ENCODE results near the gene ZC2HC1B. TPM values are rescaled to one million over a fixed set of nuclear protein-coding genes. Genes with fewer than 3 reads are reported as not detected.

Gene ZC2HC1B
- polyA plus RNA-seq, 3 donors = not detected

GRCh38 chr6:143884216-143884900 is 20.1 kb downstream of the ZC2HC1B start:
- Histone ChIP-seq H3K9ac (ENCODE audit: insufficient read depth, low read length, poor library complexity, severe bottlenecking) (no peak overlapping the region), H3K36me3 (replicated peaks in 1 of 2; ENCODE audit: control insufficient read depth in 1 of 2, insufficient read depth in 2 of 2, low read length in 2 of 2) (no peaks in the 10 kb centered on the region), H3K4me2 (replicated peaks; ENCODE audit: extremely low read depth, low read length, poor library complexity, severe bottlenecking) (no peak overlapping the region), H3K27me3 (ENCODE audit: control insufficient read depth in 2 of 2, insufficient read depth in 2 of 2, low read length in 2 of 2) (no peaks in the 10 kb centered on the region), H3K4me1 (ENCODE audit: control insufficient read depth in 1 of 2, insufficient read depth in 2 of 2, low read length in 2 of 2) (no peaks in the 10 kb centered on the region), H3K79me2 (ENCODE audit: insufficient read depth, low read length) (no peaks in the 10 kb centered on the region), H3K27ac (ENCODE audit: low read depth in 1 of 2, low read length in 2 of 2) (no peak overlapping the region), H4K20me1 (ENCODE audit: insufficient read depth, low read length) (no peaks in the 10 kb centered on the region), H3K4me3 (replicated peaks in 1 of 3; ENCODE audit: low read depth in 2 of 3, low read length in 3 of 3) (no peak overlapping the region), H3K9me3 (replicated peaks in 1 of 2; ENCODE audit: control insufficient read depth in 1 of 2, insufficient read depth in 1 of 2, low read length in 2 of 2) (no peaks in the 10 kb centered on the region), H2AFZ (ENCODE audit: insufficient read depth, low read depth, low read length, poor library complexity, severe bottlenecking) (no peak overlapping the region)
- Mint-ChIP-seq H3K4me3 (no peak overlapping the region), H3K9me3 (peaks cover 0 to 2% (median 0%) of the 10 kb centered on the region in 7 donors), H3K4me1 (no peaks in the 10 kb centered on the region), H3K27me3 (ENCODE audit: low read depth in 3 of 3) (peaks cover 0 to 1% (median 0%) of the 10 kb centered on the region in 3 donors), H3K27ac (no peak overlapping the region), H3K36me3 (peaks cover 0 to 4% of the 10 kb centered on the region in 2 donors)
- WGBS (ENCODE audit: insufficient coverage) = 93% methylated on average over 3 of the region's 7 CpGs
- no peak for TF ChIP-seq CTCF (IDR thresholded peaks at IDR 0.05)
- intact Hi-C loops (cut with micrococcal nuclease) = no loop called here
- DNase-seq = no peak

- DNase-seq = no peak
- TF ChIP-seq CTCF (IDR thresholded peaks at IDR 0.05) = no peak
- Histone ChIP-seq H4K20me1 (ENCODE audit: insufficient read depth, low read length) (no peaks in the 10 kb centered on the region), H3K4me3 (replicated peaks in 1 of 3; ENCODE audit: low read depth in 2 of 3, low read length in 3 of 3) (no peak overlapping the region), H3K4me2 (replicated peaks; ENCODE audit: extremely low read depth, low read length, poor library complexity, severe bottlenecking) (no peak overlapping the region), H3K9me3 (replicated peaks in 1 of 2; ENCODE audit: control insufficient read depth in 1 of 2, insufficient read depth in 1 of 2, low read length in 2 of 2) (no peaks in the 10 kb centered on the region), H3K9ac (ENCODE audit: insufficient read depth, low read length, poor library complexity, severe bottlenecking) (no peak overlapping the region), H3K4me1 (ENCODE audit: control insufficient read depth in 1 of 2, insufficient read depth in 2 of 2, low read length in 2 of 2) (no peaks in the 10 kb centered on the region), H3K27me3 (ENCODE audit: control insufficient read depth in 2 of 2, insufficient read depth in 2 of 2, low read length in 2 of 2) (no peaks in the 10 kb centered on the region), H3K79me2 (ENCODE audit: insufficient read depth, low read length) (no peaks in the 10 kb centered on the region), H2AFZ (ENCODE audit: insufficient read depth, low read depth, low read length, poor library complexity, severe bottlenecking) (no peak overlapping the region), H3K36me3 (replicated peaks in 1 of 2; ENCODE audit: control insufficient read depth in 1 of 2, insufficient read depth in 2 of 2, low read length in 2 of 2) (no peaks in the 10 kb centered on the region), H3K27ac (ENCODE audit: low read depth in 1 of 2, low read length in 2 of 2) (no peak overlapping the region)
- H3K36me3 Mint-ChIP-seq = peaks cover 0 to 4% of the 10 kb centered on the region in 2 donors
- intact Hi-C loops (cut with micrococcal nuclease) = no loop called here
- 100% methylated on average over 1 of the region's 1 CpG for WGBS (ENCODE audit: insufficient coverage)
- H3K9me3 Mint-ChIP-seq = peaks cover 0 to 2% (median 0%) of the 10 kb centered on the region in 7 donors
- H3K4me1 Mint-ChIP-seq = no peaks in the 10 kb centered on the region
- H3K4me3 Mint-ChIP-seq = no peak overlapping the region
- H3K27me3 Mint-ChIP-seq (ENCODE audit: low read depth in 3 of 3) = peaks cover 0 to 1% (median 0%) of the 10 kb centered on the region in 3 donors
- no peak overlapping the region for H3K27ac Mint-ChIP-seq
These were observed 20.8 kb downstream of the ZC2HC1B start for GRCh38 chr6:143885116-143885515.

Measured in CD14-positive monocyte (primary cell).